Right lobe of liver (tissue), 6 donors: ENCODE results near the gene DLGAP3. TPM values are rescaled to one million over a fixed set of nuclear protein-coding genes. Genes with fewer than 3 reads are reported as not detected.

Experiments used
- ATAC-seq, 4 donors: fragments of 200-7000 bp; cut with Tn5 transposase; one replicate each; pipeline ENCODE4 v1.9.1; 2020; ENCODE audit warnings: mild to moderate bottlenecking in 4 of 4, moderate library complexity in 4 of 4
- DNase-seq, 3 donors: peaks; one replicate each; pipeline ENCODE4 v3.0.0-alpha.2; 2020
- H3K27ac ChIP-seq, 3 donors: fragments of 200-600 bp; one replicate each; pipeline ENCODE4 v1.8.0; 2022
- H3K27me3 ChIP-seq, 2 donors: fragments of 200-600 bp; one replicate each; pipeline ENCODE4 v1.8.0; 2022
- H3K36me3 ChIP-seq, 4 donors: fragments of 200-600 bp; sonication (generic) in 1 of 4; one replicate each; pipeline versions ENCODE4 v1.5.1 to v1.8.0; 2017 to 2022; ENCODE audit warnings: control low read depth in 1 of 4
- H3K4me1 ChIP-seq, 4 donors: fragments of 200-600 bp; sonication (generic) in 1 of 4; one replicate each; pipeline versions ENCODE4 v1.5.1 to v1.8.0; 2017 to 2022; ENCODE audit warnings: control low read depth in 1 of 4
- H3K4me3 ChIP-seq, 3 donors: fragments of 200-600 bp; one replicate each; pipeline ENCODE4 v1.8.0; 2022
- H3K9me3 ChIP-seq, 4 donors: fragments of 200-600 bp; sonication (generic) in 1 of 4; one replicate each; pipeline versions ENCODE4 v1.5.1 to v1.8.0; 2017 to 2022; ENCODE audit warnings: control low read depth in 1 of 4
- CTCF ChIP-seq, 4 donors: fragments of 200-600 bp in 3 of 4; fragments of 450-650 bp in 1 of 4; IDR thresholded peaks; one replicate each; pipeline versions ENCODE4 v1.5.1 to v1.8.0; 2016 to 2022; ENCODE audit warnings: antibody characterized with exemption in 4 of 4, mild to moderate bottlenecking in 2 of 4
- POLR2A ChIP-seq: fragments of 450-650 bp; IDR thresholded peaks from one replicate; pipeline ENCODE4 v1.6.1; 2017; ENCODE audit warnings: antibody characterized with exemption, mild to moderate bottlenecking
- WGBS: methylation state at CpG from one replicate; pipeline ENCODE4 v1.1.6; 2018; ENCODE audit warnings: low coverage, low lambda C conversion rate; ENCODE audit not compliant: insufficient coverage; ENCODE audit errors: missing lambda C conversion rate; 5-methylcytosine and 5-hydroxymethylcytosine counted together
- intact Hi-C, 2 donors: fragments of 100-400 bp; cut with DNase I; formaldehyde crosslinking; loops; one replicate each; pipeline versions ENCODE4 v1.11.2 to v1.14.1; 2022
- total RNA-seq, 6 experiments: library from RNA; depleted of rRNA in 2 of 6; stranded (reverse); fragments of >200 nt in 2 of 6; fragmentation: NEBNext Ultra II Directional in 3 of 6; extraction: Animal tissue kit (Norgen Biotek cat#: 25700) in 3 of 6; gene quantifications; one replicate each; pipeline versions ENCODE4 v1.1.0 to v1.2.4, GENCODE V29; 2016 to 2023
- donor health status: DM: no; HTN: yes; CAD: no.
- donor health status: DM: no; HTN: no; CAD: no.
- donor health status: DM: no; HTN: no; CAD: no.
- donor health status: DM: no; HTN: yes; CAD: no.
- donor health status: DM: no; HTN: yes; CAD: no.

The DLGAP3 gene
- total RNA-seq, 6 experiments from 2014 or later: 0.07 to 0.13 TPM; not detected in 4

GRCh38 chr1:34908369-34908768 lies 21.1 kb downstream of the DLGAP3 start:
- H3K27me3 ChIP-seq: no peaks in the 10 kb centered on the region
- WGBS: 38% methylated on average over 3 of the region's 3 CpGs
- no peak for DNase-seq
- ATAC-seq: no peak
- H3K27ac ChIP-seq: no peak overlapping the region
- H3K36me3 ChIP-seq: no peaks in the 10 kb centered on the region
- H3K4me3 ChIP-seq: no peak overlapping the region
- no peaks in the 10 kb centered on the region for H3K4me1 ChIP-seq
- intact Hi-C loops: no loop called here
- no peak for TF ChIP-seq POLR2A
- H3K9me3 ChIP-seq: no peaks in the 10 kb centered on the region

- no peaks in the 10 kb centered on the region for H3K27me3 ChIP-seq
- 40% methylated on average over 4 of the region's 5 CpGs for WGBS
- no peak overlapping the region for H3K27ac ChIP-seq
- TF ChIP-seq CTCF (IDR thresholded peaks at IDR 0.05) (no peak), POLR2A (no peak)
- intact Hi-C loops: no loop called here
- H3K4me1 ChIP-seq: no peaks in the 10 kb centered on the region
- H3K9me3 ChIP-seq: no peaks in the 10 kb centered on the region
- no peak overlapping the region for H3K4me3 ChIP-seq
- H3K36me3 ChIP-seq: no peaks in the 10 kb centered on the region
- DNase-seq (no peak), ATAC-seq (no peak)
These were observed 21.9 kb downstream of the DLGAP3 start for GRCh38 chr1:34907487-34908090.

GRCh38 chr1:34906756-34907155 lies 22.7 kb downstream of the DLGAP3 start:
- H3K27ac ChIP-seq: no peak overlapping the region
- TF ChIP-seq POLR2A (no peak), CTCF (IDR thresholded peaks at IDR 0.05) (no peak)
- no peaks in the 10 kb centered on the region for H3K36me3 ChIP-seq
- intact Hi-C loops: no loop called here
- DNase-seq (no peak), ATAC-seq (no peak)
- no peaks in the 10 kb centered on the region for H3K9me3 ChIP-seq
- 27% methylated on average over 2 of the region's 4 CpGs for WGBS
- H3K4me3 ChIP-seq: no peak overlapping the region
- H3K27me3 ChIP-seq: no peaks in the 10 kb centered on the region
- no peaks in the 10 kb centered on the region for H3K4me1 ChIP-seq

GRCh38 chr1:34906222-34906621 lies 23.2 kb downstream of the DLGAP3 start:
- Histone ChIP-seq H3K4me1 (no peaks in the 10 kb centered on the region), H3K4me3 (no peak overlapping the region), H3K36me3 (no peaks in the 10 kb centered on the region), H3K9me3 (no peaks in the 10 kb centered on the region), H3K27ac (no peak overlapping the region), H3K27me3 (no peaks in the 10 kb centered on the region)
- intact Hi-C loops: no loop called here
- WGBS: 56% methylated on average over 1 of the region's 1 CpG
- TF ChIP-seq POLR2A: no peak
- no peak for TF ChIP-seq CTCF (IDR thresholded peaks at IDR 0.05)
- DNase-seq (no peak), ATAC-seq (no peak)

- no peaks in the 10 kb centered on the region for H3K4me1 ChIP-seq
- TF ChIP-seq CTCF (IDR thresholded peaks at IDR 0.05): no peak
- no peak for TF ChIP-seq POLR2A
- intact Hi-C loops: no loop called here
- no CpG with 5 or more reads among the region's 12 CpGs for WGBS
- ATAC-seq (no peak), DNase-seq (no peak)
- no peaks in the 10 kb centered on the region for H3K27me3 ChIP-seq
- H3K36me3 ChIP-seq: no peaks in the 10 kb centered on the region
- H3K27ac ChIP-seq: no peak overlapping the region
- H3K4me3 ChIP-seq: no peak overlapping the region
- H3K9me3 ChIP-seq: no peaks in the 10 kb centered on the region
These were observed 24.4 kb downstream of the DLGAP3 start for GRCh38 chr1:34905098-34905459.
